IMR-90 (cell line): ENCODE results near the gene LPXN. TPM values are rescaled to one million over a fixed set of nuclear protein-coding genes. Genes with fewer than 3 reads are reported as not detected.

ENCODE experiments used
- ATAC-seq: fragments of 200-7000 bp; cut with Tn5 transposase; 2 replicates; pipeline ENCODE4 v1.9.1; 2020; ENCODE audit warnings: low read depth, mild to moderate bottlenecking, moderate library complexity
- BruUV-seq: library from RNA; stranded (reverse); fragments of 400-500 nt; replicated peaks from 2 replicates; lab custom pipeline; 2021; lab: Mats Ljungman, UMichigan
- CTCF ChIA-PET: fragments of 300-600 bp; formaldehyde crosslinking; extraction: SDS; loops from one replicate; lab custom pipeline; 2021; ENCODE audit warnings: antibody characterized with exemption; lab: Yijun Ruan, JAX
- POLR2A ChIA-PET: fragments of 300-600 bp; sonication (Branson Sonifier 250); formaldehyde crosslinking; loops from one replicate; lab custom pipeline; 2022; ENCODE audit warnings: antibody characterized with exemption; ENCODE audit not compliant: unreplicated experiment; lab: Charles Lee
- DNase-seq: peaks from one replicate; pipeline ENCODE4 v3.0.0; 2013
- H2AFZ ChIP-seq: replicated peaks from 2 replicates; pipeline ENCODE3; 2013; ENCODE audit warnings: low read length, mild to moderate bottlenecking; ENCODE audit not compliant: poor library complexity
- H2AK5ac ChIP-seq: 2 replicates; pipeline ENCODE4 v1.6.1; 2013; ENCODE audit warnings: low read depth, low read length, inconsistent platforms
- H2AK9ac ChIP-seq: replicated peaks from 2 replicates; pipeline ENCODE3; 2013; ENCODE audit warnings: mild to moderate bottlenecking, low read depth, low read length, moderate library complexity; ENCODE audit not compliant: poor library complexity
- H2BK120ac ChIP-seq: 2 replicates; pipeline ENCODE4 v1.6.1; 2013; ENCODE audit warnings: low read depth, low read length, inconsistent platforms
- H2BK15ac ChIP-seq: 3 replicates; pipeline ENCODE4 v1.6.1; 2013; ENCODE audit warnings: low read depth, low read length, inconsistent platforms
- H2BK20ac ChIP-seq: 2 replicates; pipeline ENCODE4 v1.6.1; 2013; ENCODE audit warnings: low read depth, mild to moderate bottlenecking, inconsistent platforms, low read length, moderate library complexity
- H2BK5ac ChIP-seq: 2 replicates; pipeline ENCODE4 v1.6.1; 2013; ENCODE audit warnings: mild to moderate bottlenecking, low read depth, low read length, inconsistent platforms; ENCODE audit not compliant: poor library complexity, severe bottlenecking
- H3K14ac ChIP-seq: replicated peaks from 2 replicates; pipeline ENCODE4 v1.6.1; 2013; ENCODE audit warnings: low read depth, low read length, inconsistent platforms
- H3K18ac ChIP-seq: 2 replicates; pipeline ENCODE4 v1.6.1; 2013; ENCODE audit warnings: low read depth, low read length, control low read depth
- H3K23ac ChIP-seq: 2 replicates; pipeline ENCODE4 v1.6.1; 2013; ENCODE audit warnings: low read depth, low read length, inconsistent platforms
- H3K27ac ChIP-seq: 2 replicates; pipeline ENCODE4 v1.5.1; 2013; ENCODE audit warnings: mild to moderate bottlenecking, control low read depth, low read length; ENCODE audit not compliant: insufficient read depth
- H3K27me3 ChIP-seq: 2 replicates; pipeline ENCODE4 v1.6.1; 2013; ENCODE audit warnings: low read length; ENCODE audit not compliant: control insufficient read depth, insufficient read depth
- H3K36me3 ChIP-seq: 2 replicates; pipeline ENCODE4 v1.6.1; 2013; ENCODE audit warnings: low read length, mixed read lengths; ENCODE audit not compliant: control insufficient read depth, insufficient read depth
- H3K4ac ChIP-seq: 2 replicates; pipeline ENCODE4 v1.6.1; 2013; ENCODE audit warnings: low read depth, low read length, inconsistent platforms
- H3K4me1 ChIP-seq: 2 replicates; pipeline ENCODE4 v1.6.1; 2013; ENCODE audit warnings: low read length, mixed read lengths; ENCODE audit not compliant: control insufficient read depth, insufficient read depth
- H3K4me2 ChIP-seq: 2 replicates; pipeline ENCODE4 v1.6.1; 2013; ENCODE audit warnings: low read depth, mild to moderate bottlenecking, control low read depth, low read length, moderate library complexity
- H3K4me3 ChIP-seq: 2 replicates; pipeline ENCODE4 v1.5.1; 2013; ENCODE audit warnings: low read depth, mild to moderate bottlenecking, control low read depth, low read length, moderate library complexity; ENCODE audit not compliant: insufficient read depth
- H3K56ac ChIP-seq: 2 replicates; pipeline ENCODE4 v1.6.1; 2013; ENCODE audit warnings: low read length, inconsistent platforms; ENCODE audit not compliant: insufficient read depth; ENCODE audit errors: extremely low read depth
- H3K79me1 ChIP-seq, 2 experiments: 2 replicates each; pipeline ENCODE4 v1.6.1; 2013; ENCODE audit warnings: low read length in 2 of 2, inconsistent platforms in 1 of 2, low read depth in 1 of 2
- H3K9ac ChIP-seq: 2 replicates; pipeline ENCODE4 v1.6.1; 2013; ENCODE audit warnings: low read depth, low read length, control low read depth
- H3K9me1 ChIP-seq: 2 replicates; pipeline ENCODE4 v1.6.1; 2013; ENCODE audit warnings: low read length, inconsistent platforms; ENCODE audit not compliant: insufficient read depth
- H3K9me3 ChIP-seq: 2 replicates; pipeline ENCODE4 v1.6.1; 2013; ENCODE audit warnings: low read length; ENCODE audit not compliant: control insufficient read depth, insufficient read depth
- H4K20me1 ChIP-seq: 2 replicates; pipeline ENCODE4 v1.6.1; 2013; ENCODE audit warnings: low read length, inconsistent platforms; ENCODE audit not compliant: insufficient read depth
- H4K5ac ChIP-seq: 2 replicates; pipeline ENCODE4 v1.6.1; 2013; ENCODE audit warnings: mild to moderate bottlenecking, low read depth, low read length, control low read depth
- H4K8ac ChIP-seq, 2 experiments: 2 replicates each; pipeline ENCODE4 v1.6.1; 2013; ENCODE audit warnings: low read depth in 2 of 2, low read length in 2 of 2, control low read depth in 1 of 2, inconsistent platforms in 1 of 2
- H4K91ac ChIP-seq: 2 replicates; pipeline ENCODE4 v1.6.1; 2013; ENCODE audit warnings: low read depth, low read length, inconsistent platforms; ENCODE audit not compliant: insufficient read depth
- MAFK ChIP-seq: IDR thresholded peaks from 2 replicates; pipeline ENCODE4 v1.6.1; 2012; ENCODE audit warnings: low read depth, low read length, improper control_type of control experiment
- RFX5 ChIP-seq: IDR thresholded peaks from 2 replicates; pipeline ENCODE4 v1.8.0; 2012; ENCODE audit warnings: low read depth, mild to moderate bottlenecking, low read length, moderate library complexity
- dilution Hi-C: fragments of 300-500 bp; cut with HindIII; formaldehyde crosslinking; loops from one replicate; pipeline ENCODE4 v1.14.3; 2018; ENCODE audit warnings: low sequenced_read_pairs; ENCODE audit not compliant: unreplicated experiment
- in situ Hi-C: fragments of 300-500 bp; cut with MboI; formaldehyde crosslinking; loops from 3 replicates; pipeline ENCODE4 v1.14.3; 2019; ENCODE audit warnings: low sequenced_read_pairs, inconsistent platforms, mixed read lengths
- intact Hi-C: fragments of 100-400 bp; cut with micrococcal nuclease; formaldehyde crosslinking; loops from 2 replicates; pipeline ENCODE4 v1.10.0; 2022
- polyA plus RNA-seq, 3 experiments: library from polyadenylated mRNA; depleted of rRNA; stranded (reverse); fragments of >200 nt; gene quantifications; 2 replicates each; pipeline ENCODE4 v1.2.3, GENCODE V29; 2012; ENCODE audit warnings: low replicate concordance in 1 of 3
- total RNA-seq: library from RNA; depleted of rRNA; stranded (reverse); fragments of >200 nt; gene quantifications from 2 replicates; pipeline ENCODE4 v1.2.3, GENCODE V29; 2012

The LPXN gene
- total and polyA plus RNA-seq, 2 of the 4 experiments (the other 2 are of a cell fraction) = 13.4 to 15.7 TPM

- Histone ChIP-seq H4K91ac (peak overlapping the region; percentile 2; the same call in 1 of the 2 replicates), H3K9me3 (no peaks in the 10 kb centered on the region), H3K56ac (no peak overlapping the region), H3K79me1 (peaks cover 8 to 31% of the 10 kb centered on the region in 2 experiments; a peak in 3 of 4 replicates), H4K8ac (peak overlapping the region; percentile 80 to 93; a peak in 3 of 4 replicates), H3K14ac (peak overlapping the region; percentile 69), H3K27me3 (no peaks in the 10 kb centered on the region), H2AK9ac (no peak overlapping the region), H3K4me3 (no peak overlapping the region), H3K4me2 (peak overlapping the region; percentile 48; the same call in 1 of the 2 replicates), H2BK20ac (peak overlapping the region; percentile 67; the same call in 1 of the 2 replicates), H3K36me3 (no peaks in the 10 kb centered on the region), H2BK120ac (peak overlapping the region; percentile 94), H3K27ac (peak overlapping the region; percentile 64; the same call in 1 of the 2 replicates), H3K4me1 (peaks cover 15% of the 10 kb centered on the region), H3K9me1 (peaks cover 5% of the 10 kb centered on the region), H4K5ac (no peak overlapping the region; the same call in 1 of the 2 replicates), H3K4ac (peak overlapping the region; percentile 91; the same call in 1 of the 2 replicates), H3K23ac (peak overlapping the region; percentile 74; the same call in 1 of the 2 replicates), H4K20me1 (peaks cover 4% of the 10 kb centered on the region), H2AFZ (no peak overlapping the region), H2BK15ac (peak overlapping the region; percentile 98; the same call in 2 of the 3 replicates), H2BK5ac (peak overlapping the region; percentile 94), H3K18ac (no peak overlapping the region; the same call in 1 of the 2 replicates), H3K9ac (no peak overlapping the region), H2AK5ac (no peak overlapping the region)
- CTCF ChIA-PET = no interaction called here
- BruUV-seq = no TSS peak
- POLR2A ChIA-PET = no interaction called here
- DNase-seq (peak; percentile 61), ATAC-seq (no peak)
- TF ChIP-seq RFX5 (no peak), MAFK (no peak)
- dilution Hi-C loops (no loop called here), intact Hi-C loops (loop anchor here (5.0 to 10.0 kb wide), 3 partner anchors 327 to 980 kb away; partner anchors contain the start of gene FAM111A), in situ Hi-C loops (loop anchor here (5.0 to 25.0 kb wide), 4 partner anchors 52 to 987 kb away; no protein-coding TSS in a partner anchor)
Measured at GRCh38 chr11:58574881-58575280, 775 bp downstream of the LPXN start.
